ENCODE data around the gene CNPY4.
A peak's percentile ranks its signal among the peaks of the same experiment; 100 is the strongest.

Gene CNPY4

DNA sequence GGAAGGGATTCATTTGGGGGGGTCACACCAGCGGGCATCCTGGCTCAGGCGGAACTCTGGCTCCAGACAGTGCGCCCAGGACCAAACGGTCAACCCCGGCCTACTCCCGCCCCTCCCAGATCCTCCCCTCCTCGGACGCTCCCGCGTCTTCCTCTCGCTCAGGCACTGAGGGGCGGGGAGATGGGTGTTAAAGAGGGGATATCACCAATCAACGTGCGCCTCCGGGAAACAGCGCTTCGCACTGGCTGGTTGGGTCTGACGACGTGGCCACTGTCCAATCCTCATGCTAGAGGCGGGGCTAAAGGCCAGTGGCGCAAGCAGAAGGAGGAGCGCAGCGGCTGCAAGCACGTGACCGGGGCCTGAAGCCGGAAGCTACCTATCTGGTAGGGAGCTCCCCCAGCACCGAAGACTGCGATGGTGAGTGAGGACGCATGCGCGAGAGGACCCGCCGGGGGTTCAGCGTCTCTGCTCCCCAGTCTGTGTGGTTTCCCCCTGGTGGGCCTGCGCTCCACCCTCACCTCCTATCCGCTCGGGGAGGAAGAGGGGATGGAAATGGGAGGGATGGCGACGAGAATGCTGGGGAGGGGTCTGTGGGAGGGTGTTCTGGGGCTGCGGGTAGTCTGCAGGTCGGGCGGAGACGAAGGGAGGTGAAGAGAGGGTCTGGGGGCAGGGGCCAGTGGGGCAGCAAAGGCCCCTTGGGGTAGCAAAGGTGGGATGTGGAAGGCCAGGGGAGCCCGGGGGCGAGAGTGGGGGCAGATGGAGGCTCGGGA, 29.3 kb downstream of the CNPY4 start, which contains the start of gene LAMTOR4:
Gene LAMTOR4, plus strand, starts transcription at position 360 of the 770 bp plus-strand sequence. Its CDS starts 55 bp downstream, at position 415.
- DNase-seq (ENCODE audit: low read depth): peak; percentile 90

DNA sequence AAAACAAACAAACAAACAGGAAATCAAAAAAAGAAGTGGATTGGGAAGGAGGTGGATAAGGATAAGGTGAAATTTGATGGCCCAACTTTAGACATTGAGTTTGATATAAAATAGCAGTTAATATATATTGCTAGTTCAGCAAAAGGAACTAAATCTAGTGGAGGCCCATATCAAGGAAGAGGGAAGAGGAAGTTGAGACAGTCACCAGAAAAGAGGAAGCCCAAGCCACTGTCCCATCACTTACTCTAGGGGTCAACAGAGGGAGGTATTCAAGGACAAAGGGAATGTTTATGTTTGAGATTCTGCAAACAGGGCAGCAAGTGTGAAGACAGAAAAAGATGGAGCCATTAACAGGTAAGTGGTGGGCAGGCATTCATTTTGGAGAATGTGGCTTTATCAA, 33.0 kb downstream of the CNPY4 start:
- no peak for DNase-seq (ENCODE audit: low read depth)

DNA sequence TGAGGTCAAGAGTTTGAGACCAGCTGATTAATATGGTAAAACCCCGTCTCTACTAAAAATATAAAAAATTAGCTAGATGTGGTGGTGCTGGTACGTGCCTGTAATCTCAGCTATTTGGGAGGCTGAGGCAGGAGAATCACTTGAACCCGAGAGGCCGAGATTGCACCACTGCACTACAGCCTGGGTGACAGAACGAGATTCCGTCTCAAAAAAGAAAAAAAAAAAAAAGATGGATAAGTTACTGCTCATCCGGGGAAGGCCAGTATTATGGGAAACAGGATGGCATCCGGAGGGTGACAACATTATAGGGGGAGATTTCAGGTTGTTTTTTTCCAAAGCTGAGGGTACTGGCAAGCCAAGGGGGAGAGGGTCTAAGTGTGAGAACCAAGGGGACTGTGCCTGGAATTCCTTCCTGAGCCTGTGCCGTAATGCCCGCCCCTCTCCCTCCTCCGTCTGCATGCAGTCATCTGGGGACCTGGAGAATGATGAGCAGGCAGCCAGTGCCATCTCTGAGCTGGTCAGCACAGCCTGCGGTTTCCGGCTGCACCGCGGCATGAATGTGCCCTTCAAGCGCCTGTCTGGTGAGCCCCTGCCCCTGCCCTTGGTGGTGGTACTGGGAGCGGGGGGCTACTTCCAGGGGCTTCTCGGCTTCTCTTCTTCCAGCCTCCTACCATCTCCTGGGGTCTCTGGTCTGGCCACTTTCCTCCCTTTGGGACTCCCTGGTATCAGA, 33.7 kb downstream of the CNPY4 start:
- DNase-seq (ENCODE audit: low read depth): no peak

DNA sequence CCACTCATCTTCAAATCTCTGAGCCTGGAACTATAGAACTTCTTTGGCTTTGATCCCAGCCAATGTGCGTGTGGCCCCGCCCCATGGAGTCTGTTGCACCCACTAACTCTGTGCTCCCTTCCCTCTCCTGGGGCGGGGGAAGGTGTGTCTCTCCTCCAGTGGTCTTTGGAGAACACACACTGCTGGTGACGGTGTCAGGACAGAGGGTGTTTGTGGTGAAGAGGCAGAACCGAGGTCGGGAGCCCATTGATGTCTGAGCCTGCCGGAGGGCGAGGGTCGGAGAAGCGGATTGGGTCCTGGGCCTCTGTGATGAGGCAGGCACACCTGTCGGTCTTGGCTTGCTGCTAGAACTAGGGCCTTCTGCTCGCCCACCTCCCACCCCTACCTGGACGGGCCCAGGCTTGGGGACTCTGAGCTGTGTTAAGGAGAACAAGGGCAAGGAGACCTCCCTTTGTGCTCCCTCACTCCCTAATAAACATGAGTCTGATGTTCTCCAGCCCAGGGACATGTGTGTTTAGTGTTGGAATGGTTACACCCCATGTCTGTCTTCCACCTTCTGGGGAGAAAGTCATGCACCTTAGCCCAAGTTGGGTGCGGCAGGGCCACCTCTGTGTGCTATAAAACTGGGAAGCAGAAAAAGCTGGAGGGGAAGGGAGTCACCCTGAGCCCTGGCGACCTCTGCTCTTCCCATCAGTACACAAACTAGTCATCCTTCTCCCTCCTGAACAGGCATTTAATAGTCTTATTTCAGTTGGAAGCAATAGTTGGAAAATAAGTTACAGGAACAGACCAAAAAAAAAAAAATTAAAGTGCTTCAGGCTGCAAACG, 34.5 kb downstream of the CNPY4 start:
- DNase-seq (ENCODE audit: low read depth): no peak

DNA sequence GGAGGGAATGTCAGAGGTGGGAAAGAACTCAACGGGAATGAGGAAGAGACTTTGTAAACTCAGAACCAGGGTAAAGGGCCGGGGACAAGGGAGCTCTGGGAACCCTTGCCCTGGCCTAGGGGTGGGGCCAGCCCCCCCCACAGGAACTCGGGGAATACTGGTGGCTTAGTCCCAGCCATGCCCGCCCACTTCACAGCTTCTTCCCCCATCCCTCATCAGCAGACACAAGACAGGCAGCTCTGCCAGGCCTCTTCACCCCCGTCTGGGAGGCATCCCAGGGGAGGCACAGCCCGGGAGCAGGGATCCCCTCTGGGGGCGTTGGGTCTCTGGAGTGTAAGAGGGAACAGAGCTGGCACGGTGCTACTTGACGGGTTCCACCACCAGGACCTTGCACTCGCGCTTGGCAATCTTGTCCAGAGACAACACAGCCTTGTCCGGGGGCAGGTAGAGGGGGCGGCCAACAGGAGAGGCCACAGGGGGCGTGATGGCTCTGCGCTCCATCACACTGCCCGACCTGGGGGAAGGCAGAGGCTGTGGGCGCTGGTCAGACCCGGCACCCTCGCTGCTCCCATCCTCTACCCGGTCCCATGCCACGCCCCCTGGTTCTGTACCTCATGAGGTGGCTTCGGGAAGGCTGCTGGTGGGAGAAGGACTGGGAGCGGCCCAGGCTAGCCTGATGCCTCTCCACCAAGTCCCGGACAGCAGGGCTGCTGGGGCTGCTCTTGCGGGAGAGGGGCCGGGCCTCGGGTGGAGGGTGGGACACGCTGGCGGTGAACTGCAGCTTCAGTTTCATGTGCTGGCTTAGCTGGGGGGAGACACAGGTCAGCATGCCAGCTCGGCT, 35.4 kb downstream of the CNPY4 start:
- no peak for DNase-seq (ENCODE audit: low read depth)

DNA sequence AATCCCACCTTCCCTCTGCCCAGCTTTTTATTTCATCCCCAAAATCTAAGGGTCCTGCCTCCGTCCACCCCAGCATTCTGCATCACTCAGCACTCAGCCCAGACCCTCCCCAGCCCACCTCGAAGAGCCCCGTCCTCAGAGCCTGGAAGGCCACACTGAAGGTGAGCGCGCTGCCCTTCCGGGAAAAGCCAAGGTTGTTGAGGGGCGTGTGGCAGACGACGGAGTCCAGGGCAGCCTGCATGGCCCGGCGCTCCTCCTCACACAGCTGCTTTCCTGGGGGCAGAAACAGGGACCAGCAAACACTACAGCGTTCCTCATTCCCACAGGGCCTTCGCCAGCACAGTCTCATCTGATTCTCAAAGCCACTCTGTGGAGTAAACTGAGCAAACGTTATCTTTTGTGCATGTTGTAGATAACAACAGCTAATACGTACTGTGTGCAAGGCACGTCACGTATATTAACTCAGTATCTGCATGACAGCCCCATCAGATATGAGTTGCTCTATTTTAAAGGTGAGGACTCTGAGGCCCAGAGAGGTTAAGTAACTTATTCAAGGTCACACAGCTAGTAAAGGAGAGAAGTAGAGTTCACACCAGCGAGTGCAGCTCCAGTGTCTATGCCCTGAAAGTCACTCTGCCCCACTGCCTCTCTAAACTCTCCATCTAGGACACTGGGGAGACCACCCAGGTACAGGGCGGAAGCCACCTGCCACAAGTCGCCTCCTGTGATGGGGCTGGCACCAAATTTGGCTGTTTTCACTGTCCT, 36.3 kb downstream of the CNPY4 start:
- DNase-seq (ENCODE audit: low read depth): no peak

DNA sequence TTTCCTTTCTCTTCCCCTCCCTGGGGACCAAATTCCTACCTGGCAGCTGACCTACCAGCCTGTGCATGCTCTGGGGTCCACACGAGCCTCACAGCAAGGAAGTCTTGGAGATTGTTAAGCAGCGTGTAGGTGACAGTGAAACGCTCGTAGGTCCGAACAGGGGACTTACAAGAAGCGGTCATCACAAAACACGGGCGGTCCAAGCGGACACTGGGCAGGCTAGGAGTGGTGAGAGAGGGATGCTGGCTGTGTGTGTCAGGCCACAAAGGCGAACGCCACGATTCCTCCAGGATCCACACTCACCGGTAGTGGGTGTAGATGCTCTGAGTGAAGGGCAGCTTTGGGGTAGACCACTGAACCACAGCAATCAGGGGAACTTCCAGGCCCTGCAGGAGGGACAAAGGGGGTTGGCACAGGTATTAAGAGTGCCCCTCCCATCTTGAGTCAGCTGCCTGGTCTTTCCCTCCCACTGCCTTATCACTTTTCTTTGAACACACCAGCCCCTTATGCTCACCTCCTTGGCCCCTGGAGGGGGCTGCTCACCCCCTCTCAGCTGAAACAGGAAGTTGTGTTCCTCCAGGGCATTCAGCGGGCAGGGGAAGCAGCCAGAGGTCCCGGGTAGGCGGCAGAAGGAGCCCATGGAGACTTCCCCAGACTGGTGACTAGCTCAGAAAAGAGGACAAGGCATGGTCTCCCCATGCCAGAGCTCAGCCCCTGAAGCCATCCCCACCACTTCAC, 37.1 kb downstream of the CNPY4 start:
- DNase-seq (ENCODE audit: low read depth): no peak

DNA sequence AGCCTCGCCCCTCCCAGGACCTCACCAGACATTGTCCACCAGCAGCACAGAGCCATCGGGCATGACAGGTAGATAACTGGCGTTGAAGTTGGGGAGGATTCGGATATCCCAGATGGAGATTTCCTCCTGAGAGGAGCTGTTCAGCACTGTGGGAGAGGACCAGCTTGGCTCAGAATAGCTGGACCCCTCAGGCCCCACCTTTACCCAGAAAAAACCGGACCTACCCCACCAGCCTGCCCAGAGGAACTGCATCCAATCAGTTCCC, 37.6 kb downstream of the CNPY4 start:
- no peak for DNase-seq (ENCODE audit: low read depth)

DNA sequence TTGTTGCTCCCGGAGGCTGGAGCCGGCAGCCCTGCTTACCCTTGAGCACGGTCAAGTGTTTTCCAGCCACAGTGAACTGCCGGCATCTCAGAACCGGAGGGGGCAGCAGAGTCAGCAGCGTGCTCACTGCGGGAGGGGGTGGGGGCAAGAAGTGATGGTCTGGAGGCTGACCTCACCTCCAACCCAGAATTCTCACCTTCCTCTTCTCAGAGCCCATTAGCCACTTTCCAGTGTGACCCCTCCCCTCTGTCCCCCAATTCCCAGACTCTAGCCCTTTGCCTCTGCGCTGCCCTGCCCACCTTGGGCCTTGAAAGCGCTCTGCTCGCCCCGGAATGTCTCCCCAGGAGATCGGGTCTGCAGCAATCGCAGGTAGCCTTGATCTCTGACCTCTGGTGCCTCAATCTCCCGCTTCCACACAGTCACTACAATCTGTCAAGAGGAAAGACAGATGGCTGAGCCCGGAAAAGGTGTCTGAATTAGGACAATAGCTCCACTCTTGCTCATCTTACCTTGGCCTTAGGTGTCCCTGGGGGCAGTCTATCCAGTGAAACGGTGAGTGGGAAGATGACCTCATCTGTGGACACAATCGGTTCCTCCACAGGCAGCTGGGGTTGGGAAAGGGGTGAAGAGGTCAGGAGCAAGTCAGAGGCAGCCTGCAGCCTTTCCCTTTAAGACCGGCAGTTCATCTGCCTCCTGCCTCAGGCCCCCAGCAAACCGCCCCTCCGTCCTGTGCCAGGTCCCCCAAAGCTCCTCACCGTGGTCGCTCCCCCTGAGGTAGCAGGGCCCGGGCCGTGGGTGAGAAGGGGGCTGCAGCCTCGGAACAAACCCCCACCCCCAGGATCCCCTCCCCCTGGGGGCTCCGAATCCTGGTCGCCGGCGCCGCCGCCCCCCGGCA, 38.1 kb downstream of the CNPY4 start:
- no peak for DNase-seq (ENCODE audit: low read depth)

DNA sequence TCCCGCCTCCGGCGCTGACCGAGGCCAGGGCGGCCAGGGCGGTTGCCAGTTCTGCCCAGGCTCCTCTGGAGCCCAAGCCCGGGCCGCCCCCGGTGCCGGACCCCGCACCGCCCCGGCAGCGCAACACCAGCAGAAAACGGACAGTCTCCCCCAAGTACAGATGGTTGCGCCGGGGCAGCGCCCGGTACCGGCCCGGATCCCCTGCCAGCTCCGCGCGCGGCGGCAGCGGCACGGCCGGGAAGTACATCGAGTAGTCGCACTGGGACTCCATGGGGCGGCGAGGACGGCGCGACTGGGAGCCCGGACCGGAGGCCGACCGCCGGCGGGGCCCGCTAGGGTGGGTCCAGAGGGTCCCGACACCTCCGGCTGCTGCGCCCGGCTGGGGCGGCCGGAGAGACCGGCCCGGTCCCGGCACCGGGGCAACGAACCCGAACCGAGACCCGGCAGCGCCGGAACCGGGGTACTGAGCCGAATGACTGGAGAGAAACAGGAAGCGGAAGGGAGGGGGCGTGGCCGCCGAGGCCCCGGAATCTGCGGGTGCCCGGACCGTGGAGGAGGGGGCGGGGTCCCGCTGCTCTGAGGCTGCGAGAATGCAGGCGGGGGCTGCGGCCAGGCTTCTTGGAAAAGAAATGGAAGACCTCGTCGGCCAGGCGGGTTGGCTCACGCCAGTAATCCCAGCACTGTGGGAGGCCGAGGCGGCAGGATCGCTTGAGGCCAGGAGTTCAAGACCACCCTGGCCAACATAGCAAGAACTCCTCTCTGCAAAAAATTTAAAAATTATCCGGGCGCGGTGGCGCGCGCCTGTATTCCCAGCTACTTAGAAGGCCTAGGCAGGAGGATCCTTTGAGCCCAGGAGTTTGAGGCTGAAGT, 39.0 kb downstream of the CNPY4 start, which contains the start of gene TRAPPC14:
Gene TRAPPC14, minus strand, starts transcription at position 495 of the 870 bp plus-strand sequence. Its CDS starts 224 bp downstream, at position 271.
- peak; percentile 86 for DNase-seq (ENCODE audit: low read depth)

DNA sequence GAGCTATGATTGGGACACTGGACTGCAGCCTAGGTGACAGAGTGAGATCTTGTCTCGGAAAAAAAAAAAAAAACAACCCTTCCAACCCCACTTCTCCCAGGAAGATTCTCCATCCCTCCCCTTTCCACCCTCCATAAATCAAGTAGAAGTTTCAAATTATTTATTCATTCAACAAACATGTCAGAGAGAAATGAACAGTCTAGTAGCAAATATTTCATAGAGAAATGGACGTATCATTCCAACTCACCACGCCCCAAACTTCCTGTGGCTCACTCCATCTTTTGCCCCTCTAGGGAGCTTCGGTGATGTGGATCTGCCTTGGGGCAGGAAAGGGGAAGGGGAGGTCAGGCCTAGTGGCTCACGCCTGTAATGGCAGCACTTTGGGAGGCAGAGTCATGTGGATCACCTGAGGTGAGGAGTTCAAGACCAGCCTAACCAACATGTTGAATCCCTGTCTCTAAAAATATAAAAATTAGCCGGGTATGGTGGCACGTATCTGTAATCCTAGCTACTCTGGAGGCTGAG, 39.7 kb downstream of the CNPY4 start:
- DNase-seq (ENCODE audit: low read depth): no peak

DNA sequence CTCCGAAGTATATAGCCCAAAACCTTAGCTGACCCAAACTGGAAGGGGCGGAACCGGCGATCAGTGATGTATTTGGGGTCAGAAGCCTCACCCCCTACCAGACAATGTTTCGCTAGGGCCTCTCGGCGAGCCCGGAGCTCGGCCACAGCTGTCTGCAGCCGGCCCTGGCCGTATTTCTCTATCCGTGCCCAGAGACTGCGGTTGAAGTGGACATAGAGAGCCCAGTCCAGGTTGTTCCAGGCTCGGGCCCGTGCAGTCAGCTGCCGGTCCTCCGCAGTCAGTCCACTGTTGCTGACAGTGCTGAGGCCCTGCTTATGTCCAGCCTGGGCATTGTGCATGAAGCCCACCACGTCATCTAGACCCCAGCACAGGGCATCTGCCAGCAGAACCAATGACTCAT, 40.6 kb downstream of the CNPY4 start:
- DNase-seq (ENCODE audit: low read depth): no peak

DNA sequence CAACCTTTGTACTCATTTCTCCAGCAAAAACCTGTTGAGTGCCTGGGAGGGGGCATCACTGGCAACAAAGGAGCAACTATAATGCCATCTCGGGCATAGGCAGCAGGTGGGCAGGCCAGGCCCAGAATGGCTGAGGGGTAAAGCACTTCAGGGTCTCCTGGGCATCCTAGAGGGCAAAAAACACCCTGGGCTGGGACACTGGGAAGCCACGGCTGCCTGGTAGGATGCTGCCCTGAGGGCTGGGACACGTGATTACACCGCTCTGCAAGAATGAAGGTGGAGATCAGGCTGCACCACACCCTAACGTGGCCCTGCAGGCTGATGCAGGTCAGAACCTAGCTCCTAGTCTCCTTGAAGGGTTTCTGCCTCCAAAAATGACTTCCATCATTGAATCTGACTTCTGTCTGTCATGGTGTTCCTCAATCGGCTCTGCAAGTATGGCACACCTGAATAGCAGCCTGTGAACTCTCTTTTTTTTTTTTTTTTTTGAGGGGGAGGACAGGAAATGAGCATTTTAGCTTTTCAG, 43.6 kb downstream of the CNPY4 start:
- no peak for DNase-seq (ENCODE audit: low read depth)

DNA sequence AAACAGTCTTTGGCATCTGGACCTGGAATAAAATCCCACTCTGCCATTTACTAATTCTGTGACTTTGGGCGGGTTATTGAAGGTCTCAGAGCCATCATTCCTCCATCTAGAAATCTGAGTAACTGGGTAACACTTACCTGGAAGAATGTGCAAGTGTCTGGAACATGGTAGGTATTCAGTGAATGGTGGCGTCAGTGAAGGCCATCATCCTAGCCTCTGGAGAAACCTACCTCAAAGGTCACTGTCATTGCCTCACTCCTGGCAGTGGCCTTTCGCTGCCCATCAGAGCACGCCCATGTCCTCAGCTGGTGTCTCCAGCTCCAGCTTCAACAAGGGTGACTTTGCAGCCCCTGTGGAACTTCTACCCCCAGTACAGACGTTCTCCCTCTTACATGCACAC, 44.4 kb downstream of the CNPY4 start:
- no peak for DNase-seq (ENCODE audit: low read depth)

DNA sequence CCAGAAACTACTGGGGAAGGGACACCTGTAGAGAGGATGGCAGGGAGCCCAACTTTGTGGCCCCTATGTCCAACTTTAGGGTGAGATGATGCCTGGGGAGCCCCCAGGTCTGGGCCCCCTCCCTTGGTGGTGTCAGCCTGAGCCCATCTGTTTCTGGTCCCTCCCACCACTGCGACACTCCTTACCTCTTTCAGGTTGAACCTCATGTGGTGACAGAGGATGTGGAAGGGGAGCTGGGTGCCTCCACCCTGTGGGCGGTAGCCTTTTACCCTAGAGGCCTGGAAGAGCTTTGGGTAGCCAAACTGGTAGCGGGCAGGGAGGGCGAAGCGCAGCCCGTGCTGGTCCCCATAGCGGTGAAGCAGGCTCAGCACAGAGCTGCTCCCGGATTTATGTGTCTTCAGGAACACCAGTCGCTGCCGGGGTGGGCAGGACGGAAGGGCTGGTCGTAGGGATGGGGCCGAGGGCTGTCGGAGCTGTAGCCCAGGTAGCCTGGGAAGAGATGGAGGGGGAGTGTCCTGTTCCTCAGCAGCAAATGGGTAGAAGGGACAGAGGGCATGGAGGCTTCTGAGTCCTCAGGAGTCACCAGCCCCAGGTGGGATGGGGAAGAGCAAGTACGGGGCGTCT, 47.0 kb downstream of the CNPY4 start:
- DNase-seq (ENCODE audit: low read depth): no peak

DNA sequence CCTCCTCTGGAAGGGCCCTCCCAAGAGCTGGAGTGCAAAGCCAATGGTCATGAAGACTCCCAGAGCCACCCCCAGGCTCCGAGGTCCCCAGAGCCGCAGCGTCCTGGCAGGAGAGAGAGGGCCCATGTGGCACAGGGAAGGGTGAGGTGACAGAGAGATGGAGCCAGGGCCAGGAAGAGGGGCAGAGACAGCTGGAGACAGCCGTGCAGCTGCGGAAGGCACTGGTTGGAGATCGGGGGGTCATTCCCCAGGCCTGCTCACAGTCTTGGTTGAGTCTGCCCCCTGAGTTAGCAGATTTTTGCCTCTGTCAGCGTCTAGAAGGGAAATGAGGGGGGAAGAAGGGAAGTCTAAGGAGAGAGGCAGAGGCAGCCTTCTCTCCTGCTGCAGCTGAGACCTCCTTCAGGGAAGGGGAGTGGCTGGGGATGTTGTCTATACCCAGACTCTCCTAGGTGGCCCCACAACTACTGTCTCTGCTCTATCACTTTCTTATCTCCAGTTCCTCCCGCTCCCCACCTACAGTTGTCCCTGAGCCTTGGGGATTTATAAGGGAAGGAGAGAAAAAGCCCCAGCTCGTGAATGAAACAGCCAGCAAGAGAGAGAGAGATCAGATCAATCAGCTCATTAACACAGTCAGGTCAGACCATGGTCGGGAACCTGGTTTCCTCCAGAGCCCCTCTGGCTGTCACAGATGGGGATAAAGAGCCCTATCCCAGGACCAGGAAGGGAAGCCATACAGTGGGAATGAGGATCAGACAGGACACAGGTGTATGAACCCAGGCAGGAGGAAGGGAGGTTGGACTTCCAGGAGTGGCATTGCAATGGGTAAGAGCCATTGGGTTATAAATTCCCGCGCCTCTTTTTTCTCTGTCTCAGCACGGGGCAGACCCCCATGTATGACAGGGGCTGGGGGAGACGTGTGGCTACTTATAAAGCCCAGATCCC, 47.8 kb downstream of the CNPY4 start:
- DNase-seq (ENCODE audit: low read depth): no peak
